GM19351 (cell line): Measurements from ENCODE around the gene ANKRD13D.

Source experiments
- ATAC-seq: cut with Tn5 transposase; IDR thresholded peaks from one replicate; pipeline ENCODE4 v1.9.1; 2021; ENCODE audit warnings: mild to moderate bottlenecking, moderate library complexity; ENCODE audit not compliant: unreplicated experiment

Gene ANKRD13D

DNA sequence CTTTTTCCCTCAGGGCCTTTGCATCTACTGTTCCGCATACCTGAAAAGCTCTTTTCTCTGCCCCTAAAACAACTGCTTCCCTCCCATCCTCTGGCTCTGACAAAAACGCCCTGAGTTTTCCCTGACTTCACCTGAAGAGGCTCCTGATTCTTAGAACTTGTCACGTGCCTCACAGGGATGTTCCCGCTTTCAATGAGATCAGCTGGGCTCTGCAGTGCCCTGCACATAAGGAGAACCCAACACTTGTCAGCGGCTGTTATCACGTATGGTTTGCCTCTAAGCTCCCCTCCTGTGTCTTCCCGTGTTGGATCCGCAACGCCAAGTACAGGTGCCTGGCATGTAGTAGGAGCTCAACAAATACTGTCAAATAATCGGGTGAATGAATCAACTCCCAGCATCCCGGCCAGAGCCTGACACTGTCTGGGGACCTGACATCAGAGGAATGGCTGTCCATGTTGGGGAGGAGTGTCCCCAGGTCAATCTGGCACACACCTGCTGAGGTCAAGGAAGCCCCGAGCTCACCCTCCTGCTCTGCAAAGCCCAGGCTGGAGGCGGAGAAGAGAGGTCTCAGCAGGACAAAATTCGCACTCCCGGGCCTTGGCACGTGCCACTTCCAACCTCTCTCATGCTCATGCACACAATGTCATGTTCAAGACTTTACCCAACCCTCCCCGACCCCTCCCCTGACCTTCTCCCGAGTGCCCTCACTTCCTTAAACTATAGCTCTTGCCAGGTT, 27.0 kb upstream of the ANKRD13D start:
- no peak for ATAC-seq

DNA sequence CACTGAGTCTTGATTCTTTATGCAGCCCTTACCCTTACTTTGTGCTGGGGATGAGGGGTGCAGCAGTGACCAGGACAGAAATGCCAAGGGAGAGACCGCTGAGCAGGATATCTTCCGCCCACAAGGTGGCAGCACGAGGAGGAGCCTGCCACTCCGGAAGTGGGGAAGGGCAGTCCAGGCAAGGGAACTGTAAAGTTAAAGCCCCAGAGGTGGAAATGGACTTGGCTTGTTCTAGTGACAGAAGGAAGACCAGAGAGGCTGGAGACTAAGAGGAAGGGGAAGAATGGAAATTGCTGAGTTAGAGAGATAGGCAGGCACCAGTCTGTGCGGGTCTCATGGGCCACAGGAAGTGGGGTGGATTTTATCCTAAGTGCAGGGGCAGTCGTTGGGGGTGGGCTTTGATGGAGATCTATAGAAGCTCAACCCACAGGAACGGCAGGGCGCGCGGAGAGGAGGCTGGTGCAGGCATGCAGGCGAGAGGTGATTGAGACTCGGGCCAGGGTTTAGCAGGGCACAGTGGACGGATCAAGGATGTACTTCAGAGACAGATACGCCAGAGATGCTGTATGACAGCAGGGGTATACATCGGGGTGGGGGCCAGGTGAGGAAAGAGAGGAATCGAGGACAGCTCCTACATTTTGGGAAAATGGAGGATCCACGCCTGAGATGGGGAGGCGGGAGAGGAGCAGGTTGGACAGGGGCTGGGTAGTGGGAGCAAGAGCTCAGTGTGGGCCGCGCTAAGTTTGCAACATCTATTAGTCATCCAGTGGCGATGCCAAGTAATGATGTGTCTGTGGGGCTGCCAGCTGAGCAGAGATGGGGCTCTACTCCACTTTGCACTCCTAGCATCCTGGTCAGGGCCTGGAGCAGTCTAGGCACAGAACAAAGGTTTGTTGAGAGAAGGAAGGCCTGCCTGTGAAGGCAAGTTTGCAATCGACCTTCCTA, 26.1 kb upstream of the ANKRD13D start:
- ATAC-seq: no peak

DNA sequence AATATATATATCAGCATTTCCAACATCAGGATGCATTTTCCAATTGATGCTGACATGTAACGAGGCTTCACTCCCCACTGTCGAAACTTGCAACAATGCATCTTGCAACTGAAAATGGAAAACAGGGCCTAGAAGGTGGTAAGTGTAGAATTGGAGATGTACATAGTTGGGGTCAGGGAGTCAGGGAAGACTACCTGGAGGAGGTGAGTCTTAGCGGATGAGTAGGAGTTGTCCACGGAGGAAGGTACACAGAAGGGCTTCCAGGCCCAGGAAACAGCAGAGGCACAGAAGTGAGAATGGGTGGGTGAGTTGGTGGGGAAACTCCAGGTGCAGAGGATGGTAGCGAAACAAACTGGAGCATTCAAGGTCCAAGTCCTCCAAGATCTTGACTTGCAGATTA, 24.8 kb upstream of the ANKRD13D start:
- ATAC-seq: no peak

DNA sequence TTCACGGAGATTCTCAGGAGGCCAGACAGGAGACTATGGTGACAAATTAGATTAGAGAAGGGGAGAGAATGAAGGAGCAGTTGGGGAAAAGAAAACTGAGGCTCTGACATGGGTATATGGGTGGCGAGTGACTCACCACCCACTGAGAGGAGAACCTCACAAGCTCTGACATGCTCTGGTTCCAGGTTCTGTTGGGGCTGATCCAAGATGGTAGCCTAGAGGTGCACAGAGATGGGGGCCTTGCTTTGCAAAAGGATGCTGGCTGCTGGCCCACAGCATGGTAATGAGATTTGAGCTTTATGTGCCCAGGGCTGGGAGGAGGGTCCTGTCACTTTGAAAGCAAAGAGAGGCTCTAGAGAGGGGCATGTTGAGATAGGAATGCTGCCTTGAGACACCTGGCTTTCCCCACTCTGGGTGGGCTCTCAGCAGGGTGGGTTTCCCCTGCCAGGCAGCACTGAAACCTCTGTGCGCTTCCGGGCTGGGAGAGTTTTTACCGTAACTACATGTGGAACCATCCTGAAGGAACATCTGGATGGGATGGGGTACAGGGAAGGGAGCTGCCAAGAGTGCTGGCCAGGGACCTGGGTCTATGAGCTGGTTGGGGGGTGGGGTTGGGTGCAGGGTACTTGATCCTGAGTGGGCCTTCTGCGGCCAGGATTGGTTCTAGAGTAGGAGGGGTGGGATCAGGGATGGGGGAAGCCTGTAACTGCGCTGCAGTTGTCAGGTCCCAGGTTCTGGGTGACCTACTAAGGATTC, 24.0 kb upstream of the ANKRD13D start:
- no peak for ATAC-seq

DNA sequence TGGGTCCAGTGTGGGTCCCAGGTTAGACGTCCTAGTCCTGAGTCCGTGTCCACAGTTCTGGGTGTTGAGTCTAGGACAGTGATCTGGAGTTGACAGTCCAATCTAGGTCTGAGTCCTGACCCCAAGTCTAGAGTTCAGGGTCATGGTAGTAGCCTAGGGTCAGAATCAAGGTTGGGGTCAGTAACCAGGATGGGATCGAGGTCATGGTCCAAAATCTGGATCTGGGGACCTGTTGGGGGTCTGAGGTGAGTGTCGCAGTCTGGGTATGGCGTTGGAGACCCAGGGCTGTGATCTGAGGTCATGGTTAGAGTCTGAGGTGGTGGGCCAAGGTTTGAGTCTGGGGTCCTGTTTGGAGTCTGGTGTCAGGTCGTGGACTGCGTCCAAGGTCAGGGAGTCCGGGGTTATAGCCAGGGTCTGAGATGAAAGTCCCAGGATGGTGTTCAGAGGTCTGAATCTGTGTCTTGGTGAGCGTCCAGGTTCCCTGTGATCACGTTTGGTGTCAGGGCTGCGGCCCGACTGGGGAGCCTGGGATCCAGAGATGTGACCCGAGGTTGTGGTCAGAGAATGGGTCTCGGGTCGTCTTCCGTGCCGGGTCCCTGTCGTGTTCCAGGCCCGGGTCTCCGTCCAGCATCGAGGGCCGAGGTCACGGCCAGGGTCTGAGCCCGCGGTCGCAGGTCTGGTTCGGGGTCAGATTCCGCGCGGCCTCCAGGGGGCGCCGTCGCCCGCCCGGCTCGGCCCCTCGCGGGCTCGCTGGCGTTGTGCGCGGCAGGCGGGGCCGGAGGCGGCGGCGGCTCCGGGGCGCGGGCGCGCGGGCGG, 23.3 kb upstream of the ANKRD13D start:
- peak; percentile 43 for ATAC-seq

DNA sequence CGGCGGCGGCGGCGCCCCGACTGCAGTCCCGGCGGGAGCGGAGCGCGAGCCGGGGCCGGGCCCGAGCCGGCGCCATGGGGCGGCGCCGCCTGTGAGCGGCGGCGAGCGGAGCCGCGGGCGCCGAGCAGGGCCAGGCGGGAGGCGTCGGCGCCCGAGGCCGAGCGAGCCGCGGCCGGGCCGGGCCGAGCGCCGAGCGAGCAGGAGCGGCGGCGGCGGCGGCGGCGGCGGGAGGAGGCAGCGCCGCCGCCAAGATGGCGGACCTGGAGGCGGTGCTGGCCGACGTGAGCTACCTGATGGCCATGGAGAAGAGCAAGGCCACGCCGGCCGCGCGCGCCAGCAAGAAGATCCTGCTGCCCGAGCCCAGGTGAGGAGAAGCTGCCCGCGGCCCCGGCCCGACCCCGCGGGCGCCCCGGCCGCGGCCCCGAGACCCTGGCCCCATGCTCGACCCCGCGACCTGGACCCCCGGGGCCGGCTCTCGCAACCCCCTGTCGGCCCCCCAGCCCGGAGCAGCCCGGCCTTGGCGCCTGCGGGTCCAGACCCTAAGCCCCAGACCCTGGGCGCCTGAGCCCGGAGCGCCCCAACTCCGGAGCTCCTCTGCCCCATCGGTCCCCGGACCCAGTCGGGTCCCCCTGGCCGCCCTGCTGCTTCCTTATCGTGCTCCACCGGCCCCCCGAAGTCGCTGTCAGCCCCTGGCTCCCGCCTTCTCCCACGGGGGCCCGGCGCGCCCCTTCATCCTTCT, 22.5 kb upstream of the ANKRD13D start, which contains the start of gene GRK2:
TSS of gene GRK2 (plus strand) at position 25 of the 739 bp plus-strand sequence. CDS start at position 252, 227 bp downstream.
- peak; percentile 9 for ATAC-seq

DNA sequence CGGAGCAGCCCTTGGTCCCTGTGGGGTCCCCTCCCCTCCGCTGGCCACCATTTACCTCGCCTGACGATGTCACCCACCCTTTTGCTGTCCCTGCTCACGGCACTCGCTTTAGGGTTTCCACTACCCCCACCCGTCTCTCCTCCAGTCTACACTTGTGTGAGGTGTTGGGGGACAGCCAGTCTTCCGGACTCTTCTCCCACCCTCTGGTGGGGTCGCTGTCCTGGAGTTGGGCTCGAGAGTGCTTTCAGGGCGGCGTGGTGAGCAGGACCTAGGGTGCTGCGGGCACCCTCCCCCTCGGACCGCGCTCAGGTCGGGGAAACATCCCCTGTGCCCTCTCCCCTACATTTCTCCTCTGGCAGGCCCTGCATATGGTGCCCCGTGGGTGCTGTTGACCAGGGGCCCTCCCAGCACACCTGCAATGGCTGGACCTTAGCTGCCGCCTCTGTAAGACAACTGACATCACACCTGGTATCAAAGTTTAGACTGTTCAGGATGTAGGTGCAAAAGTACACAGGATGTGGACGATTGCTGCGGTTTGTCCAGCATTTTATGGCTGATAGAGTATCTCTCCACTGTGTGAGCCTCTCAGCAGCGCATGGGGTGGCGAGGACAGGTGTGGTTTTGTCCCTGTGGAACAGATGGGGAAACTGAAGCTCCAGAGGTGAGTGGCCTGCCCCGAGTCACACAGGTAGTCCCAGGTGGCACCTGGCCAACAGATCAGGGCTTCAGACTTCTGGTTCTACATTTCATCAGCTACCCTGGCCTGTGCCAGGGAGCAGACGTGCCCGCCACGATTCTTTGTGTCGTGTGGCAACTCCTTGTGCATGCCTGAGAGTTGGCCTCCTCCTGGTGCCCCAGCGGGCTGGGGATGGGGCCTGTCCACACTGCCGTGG, 21.7 kb upstream of the ANKRD13D start:
- ATAC-seq: no peak

DNA sequence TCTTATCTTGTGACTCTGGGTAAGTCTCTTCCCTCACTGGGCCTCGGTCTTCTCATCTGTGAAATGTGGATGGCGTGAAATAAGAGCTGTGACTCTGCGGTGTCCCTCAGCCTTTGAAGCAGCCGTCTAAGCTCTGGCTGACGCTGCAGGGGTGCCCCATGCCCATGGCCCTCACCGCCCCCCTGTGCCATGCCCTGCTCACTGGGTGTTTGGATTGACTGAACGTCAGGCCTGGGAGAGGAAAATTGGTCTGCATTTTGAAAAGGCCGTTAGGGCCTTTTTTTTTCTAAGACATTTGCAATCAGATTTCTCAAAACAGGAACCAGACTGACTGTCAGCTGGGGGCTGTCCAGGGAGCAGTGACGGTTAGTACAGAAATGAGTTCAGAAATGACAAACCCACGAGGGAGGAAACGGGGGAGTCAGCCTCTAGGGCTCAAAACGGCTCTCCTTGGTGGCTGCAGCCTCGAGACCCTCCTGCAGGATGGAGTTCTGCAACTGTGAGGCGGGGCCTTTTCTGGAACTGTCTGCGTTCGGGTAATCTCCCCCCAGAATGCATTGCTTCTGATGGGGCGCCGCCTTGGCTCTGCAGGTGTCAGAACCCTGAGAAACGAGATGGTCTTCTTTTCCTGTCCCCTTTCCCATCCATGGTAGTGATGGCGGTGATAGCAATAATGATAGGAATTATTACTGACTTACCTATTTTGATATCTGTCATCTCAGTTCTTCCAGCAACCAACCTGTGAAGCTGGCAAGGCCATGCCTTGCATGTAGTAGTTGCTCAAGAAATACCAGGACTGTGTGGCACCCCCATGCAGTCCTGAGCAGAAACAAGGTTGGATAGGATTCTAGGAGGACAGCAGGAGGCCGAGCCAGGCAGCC, 20.8 kb upstream of the ANKRD13D start:
- peak; percentile 54 for ATAC-seq

DNA sequence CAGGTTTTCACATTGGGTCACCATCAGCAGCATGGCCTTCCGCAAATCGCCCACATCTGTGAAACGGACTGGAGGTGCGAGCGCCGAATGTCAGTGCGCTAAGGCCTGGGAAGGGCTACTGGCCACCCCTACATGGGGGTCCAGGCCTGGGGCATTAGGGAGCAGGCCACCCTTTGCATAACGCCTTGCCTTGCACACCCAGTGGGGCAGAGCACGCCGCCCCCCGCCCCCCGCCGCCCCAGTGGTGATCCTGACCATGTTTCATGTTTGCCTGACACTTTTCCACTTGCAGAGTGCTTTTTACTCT, 20.2 kb upstream of the ANKRD13D start:
- no peak for ATAC-seq

DNA sequence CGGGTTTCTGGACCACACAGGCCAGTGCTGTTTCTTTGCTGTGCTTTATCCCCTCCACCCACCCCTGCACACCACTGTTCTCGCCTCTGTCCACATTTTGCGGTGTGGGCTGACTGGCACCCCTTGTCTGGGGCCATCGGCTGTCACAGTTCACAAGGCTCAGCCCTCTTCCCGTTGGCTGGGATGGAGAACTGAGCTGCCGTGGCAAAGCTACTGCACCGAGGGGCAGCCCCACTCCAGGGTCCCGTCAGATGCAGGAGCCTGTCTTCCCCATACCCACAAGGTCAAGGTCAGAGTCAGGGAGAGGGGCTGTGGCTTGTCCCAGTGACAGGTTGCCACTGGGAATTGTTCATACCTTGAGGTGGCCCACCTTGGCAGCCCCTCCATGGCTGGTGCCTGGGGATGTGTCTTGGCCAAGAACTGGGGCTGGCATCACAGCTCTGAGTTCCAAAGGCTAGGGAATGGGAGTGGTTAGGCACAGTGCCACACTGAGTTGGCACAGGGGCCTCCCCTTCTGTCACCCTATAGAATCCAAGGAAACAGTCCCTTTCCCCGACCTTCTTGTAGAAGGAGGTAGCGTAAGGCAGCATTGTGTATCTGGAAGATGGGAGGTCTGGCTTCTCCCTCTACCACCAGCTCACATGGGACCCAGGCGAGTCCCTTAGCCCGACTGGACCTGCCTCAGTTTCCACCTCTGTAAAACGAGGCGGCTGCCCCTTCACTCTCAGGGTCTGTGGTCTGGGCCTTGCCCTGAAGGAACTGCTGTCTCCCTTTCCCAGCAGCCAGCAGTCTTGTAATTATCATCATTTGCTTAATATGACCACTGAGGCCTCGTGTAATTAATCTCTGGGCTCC, 19.5 kb upstream of the ANKRD13D start:
- no peak for ATAC-seq

DNA sequence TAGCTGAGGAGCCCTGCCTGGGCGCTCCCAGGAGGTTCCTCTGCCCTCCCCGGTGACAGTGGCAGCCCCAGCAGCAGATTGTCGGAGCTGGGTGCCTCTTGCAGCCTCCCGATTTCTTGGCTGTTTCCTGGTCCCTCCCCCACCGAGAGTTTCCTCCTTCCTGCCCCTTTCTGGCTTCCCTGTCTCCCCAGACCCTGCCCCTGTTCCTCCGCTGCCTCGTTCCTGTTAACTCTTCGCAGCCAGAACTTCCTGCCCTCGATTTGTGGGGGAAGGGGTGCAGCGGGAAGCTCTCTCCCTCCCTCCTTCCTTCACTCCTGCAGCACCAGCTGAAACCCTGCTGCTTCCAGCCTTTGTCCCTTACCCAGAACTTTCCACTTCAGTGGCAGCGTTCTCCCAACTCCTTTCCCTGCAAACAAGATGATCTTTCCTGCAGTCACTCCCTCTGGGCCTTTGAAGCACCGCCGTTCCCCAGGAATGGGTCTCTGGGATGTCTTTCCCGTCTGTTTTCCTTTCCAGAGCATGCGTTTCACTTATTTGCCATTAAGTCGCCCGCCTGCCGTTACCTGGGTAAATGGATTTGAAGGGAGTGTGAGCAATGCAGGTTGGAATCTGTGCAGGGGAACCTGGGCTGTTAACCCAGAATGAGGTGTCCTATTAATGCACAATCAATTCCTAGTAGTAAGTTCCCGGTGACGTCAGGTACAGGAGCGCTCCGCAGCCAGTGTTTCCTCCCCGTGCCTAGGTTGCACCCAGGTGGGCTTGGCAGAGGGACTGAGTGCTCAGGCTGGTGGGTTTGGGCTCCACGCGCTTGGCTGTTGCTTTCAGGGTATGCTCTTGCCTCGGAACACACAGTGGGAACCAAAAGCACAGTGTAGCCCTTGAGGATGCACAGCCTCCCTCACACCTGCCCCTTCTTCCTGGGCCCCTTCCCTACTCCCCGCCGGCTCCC, 18.6 kb upstream of the ANKRD13D start:
- ATAC-seq: no peak

DNA sequence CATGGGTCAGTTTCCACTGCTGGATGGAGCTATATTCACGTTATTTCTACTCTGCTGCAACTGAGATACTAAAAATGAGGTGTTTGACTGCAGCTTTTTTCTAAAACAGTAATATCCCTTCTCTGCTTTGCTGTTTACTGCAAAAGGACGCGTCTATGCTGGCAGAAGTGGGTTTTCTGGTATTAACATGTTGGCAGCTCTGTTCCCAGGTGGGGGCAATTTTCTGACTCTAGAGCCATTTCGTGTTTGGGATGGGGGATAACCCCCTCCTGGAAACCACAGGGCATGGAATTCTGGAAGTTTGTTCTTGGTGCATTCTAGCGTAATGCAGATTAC, 17.9 kb upstream of the ANKRD13D start:
- no peak for ATAC-seq

DNA sequence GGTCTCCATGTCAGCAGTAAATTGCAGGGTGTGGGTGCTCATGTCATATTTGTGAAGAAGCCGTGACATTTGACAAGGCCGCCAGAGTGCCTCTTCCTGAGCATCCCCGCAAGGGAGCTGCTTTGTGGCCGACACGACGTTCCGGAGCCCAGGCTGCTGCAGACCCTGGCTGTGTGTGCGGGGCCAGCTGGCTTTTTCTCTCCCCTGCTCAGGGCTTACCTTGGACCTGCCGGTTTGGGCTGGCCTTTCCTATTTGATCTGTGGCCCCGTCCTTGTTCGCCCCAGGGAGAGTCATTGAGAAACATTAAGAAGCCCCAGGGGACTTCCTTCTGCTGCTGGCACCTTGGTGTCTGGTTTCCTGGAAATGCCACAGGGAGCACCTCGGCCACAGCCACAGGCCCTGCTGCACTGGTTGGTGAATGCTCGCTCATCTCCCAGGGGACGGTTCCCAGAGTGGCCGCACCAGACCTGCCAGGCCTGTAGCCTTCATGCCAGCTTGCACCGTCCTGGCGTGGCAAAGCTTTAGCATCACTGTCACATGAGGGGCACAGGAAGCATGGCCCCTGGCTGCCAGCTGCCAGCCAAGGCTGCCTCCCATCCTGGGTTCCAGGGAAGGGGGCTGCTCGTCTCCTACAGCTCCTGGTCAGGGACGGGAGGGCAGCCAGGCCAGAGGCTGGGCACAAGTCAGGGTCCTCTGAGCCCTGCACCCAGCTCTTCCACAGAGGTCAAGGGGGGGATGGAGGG, 17.4 kb upstream of the ANKRD13D start:
- ATAC-seq: no peak

DNA sequence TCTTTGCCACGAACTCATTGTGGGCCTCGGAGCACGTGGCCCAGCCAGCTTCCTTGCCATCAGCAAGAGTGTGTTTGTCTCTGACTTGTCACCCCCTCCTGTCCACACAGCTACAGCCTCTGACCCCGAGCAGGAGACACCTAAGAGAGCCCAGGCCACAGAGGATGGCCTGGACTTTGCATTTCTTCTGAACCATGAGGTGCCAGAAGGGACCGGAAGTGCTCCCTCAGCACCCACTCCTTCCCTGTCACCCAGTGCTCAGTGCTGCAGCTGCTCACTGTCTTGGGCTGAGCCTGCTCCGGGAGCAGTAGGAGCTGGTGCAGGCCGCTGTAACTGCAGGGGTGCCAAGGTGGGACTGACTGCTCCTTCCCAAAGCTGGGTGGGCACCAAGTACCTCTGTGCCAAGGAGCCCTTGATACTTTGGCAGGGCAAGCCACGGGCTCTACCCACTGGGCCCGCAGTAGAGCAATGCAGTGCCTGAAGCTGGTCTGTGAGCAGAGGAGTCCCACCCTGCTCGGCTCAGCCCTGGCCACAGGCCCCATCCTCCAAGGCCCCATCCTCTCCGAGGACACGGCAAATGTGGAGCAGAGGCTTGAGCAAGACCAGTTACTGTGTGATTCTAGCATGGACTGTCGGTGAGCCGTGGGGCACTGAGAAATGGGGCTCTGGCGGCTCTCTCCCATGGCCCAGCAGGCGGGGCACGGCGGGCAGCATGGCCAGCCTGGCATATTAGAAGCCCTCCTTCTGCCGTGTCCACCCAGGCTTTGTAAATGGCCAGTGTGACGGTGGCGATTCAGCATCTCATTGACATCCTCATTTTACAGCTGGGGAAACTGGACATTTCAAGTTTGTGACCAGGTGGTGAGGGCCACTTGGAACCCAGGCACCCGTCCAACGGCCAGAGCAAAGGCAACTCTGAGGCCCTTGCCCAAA, 16.5 kb upstream of the ANKRD13D start:
- no peak for ATAC-seq
